Testis (tissue), 3 donors: Measurements from ENCODE around the gene PPP2R2D. TPM values are rescaled to one million over a fixed set of nuclear protein-coding genes. Genes with fewer than 3 reads are reported as not detected.
A peak's percentile ranks its signal among the peaks of the same experiment; 100 is the strongest.

Source experiments
- DNase-seq: peaks from one replicate; pipeline ENCODE4 v3.0.0-alpha.2; 2019
- H3K27ac ChIP-seq, 2 donors: fragments of 200-600 bp; sonication (generic); one replicate each; pipeline ENCODE4 v1.5.1; 2019
- H3K27me3 ChIP-seq: fragments of 200-600 bp; sonication (generic); one replicate; pipeline ENCODE4 v1.5.1; 2019
- H3K36me3 ChIP-seq: fragments of 200-600 bp; sonication (generic); one replicate; pipeline ENCODE4 v1.5.1; 2017; ENCODE audit warnings: low read depth; ENCODE audit errors: missing control alignments
- H3K4me1 ChIP-seq: fragments of 200-600 bp; sonication (generic); one replicate; pipeline ENCODE4 v1.5.1; 2019
- H3K4me3 ChIP-seq, 2 donors: fragments of 200-600 bp; sonication (generic); one replicate each; pipeline ENCODE4 v1.5.1; 2017 to 2019
- H3K9me3 ChIP-seq: fragments of 200-600 bp; sonication (generic); one replicate; pipeline ENCODE4 v1.5.1; 2017
- CTCF ChIP-seq, 3 experiments: fragments of 450-650 bp in 2 of 3; fragments of 200-600 bp in 1 of 3; sonication (generic) in 1 of 3; IDR thresholded peaks; one replicate each; pipeline ENCODE4 v1.5.1; 2016 to 2019; ENCODE audit warnings: antibody characterized with exemption in 3 of 3, mild to moderate bottlenecking in 2 of 3, moderate library complexity in 1 of 3
- POLR2A ChIP-seq: fragments of 450-650 bp; IDR thresholded peaks from one replicate; pipeline ENCODE4 v1.6.1; 2017; ENCODE audit warnings: antibody characterized with exemption, mild to moderate bottlenecking, moderate library complexity
- WGBS, 2 donors: methylation state at CpG; one replicate each; pipeline ENCODE4 v1.1.5; 2018; 5-methylcytosine and 5-hydroxymethylcytosine counted together
- intact Hi-C: fragments of 100-400 bp; cut with DNase I; formaldehyde crosslinking; loops from one replicate; pipeline ENCODE4 v1.15.1; 2023; ENCODE audit warnings: low total_unique reads
- polyA plus RNA-seq: library from polyadenylated mRNA; stranded (reverse); fragments of 350-450 nt; fragmentation: Illumina TruSeq; extraction: RNeasy Lipid Tissue Mini Kit (QIAGEN cat#74804); gene quantifications from one replicate; pipeline ENCODE4 v1.2.3, GENCODE V29; 2014; ENCODE audit warnings: low read depth, low replicate concordance; ENCODE audit not compliant: insufficient read depth
- total RNA-seq, 2 donors: library from RNA; depleted of rRNA; stranded (reverse); fragments of >200 nt; gene quantifications; one replicate each; pipeline ENCODE4 v1.2.3, GENCODE V29; 2016

PPP2R2D gene
- total and polyA plus RNA-seq, 3 donors from 2014 or later, result 34.9 to 49.2 (median 48.5) TPM

GRCh38 chr10:131978366-131978765, 77.6 kb downstream of the PPP2R2D start:
- Histone ChIP-seq H3K9me3 (no peaks in the 10 kb centered on the region), H3K27ac (no peak overlapping the region), H3K4me3 (no peak overlapping the region), H3K4me1 (peaks cover 15% of the 10 kb centered on the region), H3K36me3 (no peaks in the 10 kb centered on the region), H3K27me3 (no peaks in the 10 kb centered on the region)
- no peak for DNase-seq
- intact Hi-C loops, result no loop called here
- TF ChIP-seq CTCF (IDR thresholded peaks at IDR 0.05) (no peak), POLR2A (no peak)
- 59 to 77% methylated on average over 3 of the region's 3 CpGs for WGBS, 2 donors

DNA sequence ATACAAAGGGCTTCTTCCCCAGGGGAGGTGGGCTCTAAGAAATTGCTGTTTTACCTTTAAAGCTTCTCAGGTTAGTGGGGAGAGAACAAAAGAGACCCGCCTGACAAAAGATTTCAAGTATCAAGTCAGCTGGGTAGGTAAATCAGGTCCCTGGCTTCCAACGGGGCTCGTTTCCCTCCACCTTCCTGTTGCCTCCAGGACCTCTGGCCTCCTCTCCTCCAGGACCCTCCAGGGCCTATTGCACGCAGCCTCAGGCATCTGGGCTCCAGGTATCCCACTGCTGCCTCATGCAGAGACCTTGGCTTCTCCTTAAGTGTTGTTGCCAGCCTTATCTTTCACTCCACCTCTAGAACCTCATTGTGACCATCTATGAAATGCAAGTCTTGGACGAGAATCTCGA, 78.0 kb downstream of the PPP2R2D start:
- no peak overlapping the region for H3K27ac ChIP-seq
- H3K27me3 ChIP-seq, result no peaks in the 10 kb centered on the region
- no peak for TF ChIP-seq CTCF (IDR thresholded peaks at IDR 0.05)
- no peak for TF ChIP-seq POLR2A
- H3K36me3 ChIP-seq, result no peaks in the 10 kb centered on the region
- H3K9me3 ChIP-seq, result no peaks in the 10 kb centered on the region
- WGBS, 2 donors, result 60 to 62% methylated on average over 6 of the region's 6 CpGs
- intact Hi-C loops, result no loop called here
- peaks cover 14% of the 10 kb centered on the region for H3K4me1 ChIP-seq
- no peak overlapping the region for H3K4me3 ChIP-seq
- DNase-seq, result no peak

- TF ChIP-seq CTCF (IDR thresholded peaks at IDR 0.05), result no peak
- TF ChIP-seq POLR2A, result no peak
- H3K36me3 ChIP-seq, result no peaks in the 10 kb centered on the region
- H3K9me3 ChIP-seq, result no peaks in the 10 kb centered on the region
- no peak for DNase-seq
- peaks cover 14% of the 10 kb centered on the region for H3K4me1 ChIP-seq
- H3K27me3 ChIP-seq, result no peaks in the 10 kb centered on the region
- 37 to 45% methylated on average over 7 of the region's 7 CpGs for WGBS, 2 donors
- intact Hi-C loops, result no loop called here
- H3K27ac ChIP-seq, result no peak overlapping the region
- H3K4me3 ChIP-seq, result peak overlapping the region in 1 of 2 donors; percentile 99
These were observed 78.5 kb downstream of the PPP2R2D start for GRCh38 chr10:131979336-131979735.

DNA sequence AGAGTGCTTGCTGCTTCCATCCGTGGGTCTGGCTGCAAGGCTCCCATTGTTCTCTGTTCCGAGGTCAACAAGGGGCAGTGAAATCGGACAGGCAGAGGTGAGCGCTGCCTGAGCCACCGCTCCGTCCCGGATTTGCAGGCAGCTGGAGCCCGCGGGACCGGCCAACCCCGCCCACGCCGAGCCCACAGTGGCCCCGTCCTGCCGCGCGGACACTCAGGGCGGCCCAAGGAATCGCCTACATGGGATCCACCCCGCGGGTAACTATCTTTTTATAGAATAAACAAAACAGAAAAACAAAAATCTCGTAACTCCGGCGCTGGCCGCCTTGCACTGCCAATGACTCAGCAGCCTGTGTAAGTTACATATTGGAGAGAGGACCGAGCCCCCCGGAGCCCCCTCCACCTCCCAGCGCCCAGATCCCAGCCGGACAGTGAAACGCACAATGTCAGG, 79.0 kb downstream of the PPP2R2D start:
- DNase-seq, result peak; percentile 59
- H3K9me3 ChIP-seq, result no peaks in the 10 kb centered on the region
- 5 to 19% methylated on average over 24 to 30 of the region's 30 CpGs for WGBS, 2 donors
- peaks cover 14% of the 10 kb centered on the region for H3K4me1 ChIP-seq
- TF ChIP-seq CTCF (IDR thresholded peaks at IDR 0.05), result no peak
- no peak for TF ChIP-seq POLR2A
- intact Hi-C loops, result no loop called here
- H3K4me3 ChIP-seq, result peak overlapping the region; percentile 2 to 99
- no peaks in the 10 kb centered on the region for H3K36me3 ChIP-seq
- H3K27ac ChIP-seq, result peak overlapping the region; percentile 1 to 18
- H3K27me3 ChIP-seq, result no peaks in the 10 kb centered on the region

GRCh38 chr10:131980321-131980720, 79.5 kb downstream of the PPP2R2D start:
- 56 to 66% methylated on average over 8 of the region's 8 CpGs for WGBS, 2 donors
- intact Hi-C loops, result no loop called here
- H3K27me3 ChIP-seq, result no peaks in the 10 kb centered on the region
- no peaks in the 10 kb centered on the region for H3K36me3 ChIP-seq
- peak overlapping the region; percentile 1 to 18 for H3K27ac ChIP-seq
- peak overlapping the region; percentile 90 to 99 for H3K4me3 ChIP-seq
- peaks cover 14% of the 10 kb centered on the region for H3K4me1 ChIP-seq
- no peaks in the 10 kb centered on the region for H3K9me3 ChIP-seq
- DNase-seq, result no peak
- no peak for TF ChIP-seq POLR2A
- no peak for TF ChIP-seq CTCF (IDR thresholded peaks at IDR 0.05)
